Umbilical cord (tissue), 2 donors: ENCODE data around the gene UBFD1. TPM values are rescaled to one million over a fixed set of nuclear protein-coding genes. Genes with fewer than 3 reads are reported as not detected.
A peak's percentile ranks its signal among the peaks of the same experiment; 100 is the strongest.
"Not testable (repeated sequence)": the region's sequence is repeated elsewhere in the genome, so short reads cannot be mapped to it uniquely, and the experiment has no call there.

Source experiments
- DNase-seq: peaks from one replicate; pipeline ENCODE4 v3.0.0-alpha.2; 2015; ENCODE audit warnings: low spot score
- total RNA-seq: library from RNA; depleted of rRNA; stranded (reverse); fragments of >200 nt; gene quantifications from one replicate; pipeline ENCODE4 v1.2.3, GENCODE V29; 2014; ENCODE audit warnings: low replicate concordance; ENCODE audit not compliant: insufficient read depth

The UBFD1 gene
- total RNA-seq, result 84.5 TPM

- peak; percentile 99 for DNase-seq
Measured at GRCh38 chr16:23556881-23557778, at the start of gene UBFD1, which contains the start of gene EARS2. Gene UBFD1, plus strand, starts transcription at chr16:23557727. Its CDS starts 16 bp downstream, at chr16:23557743. Gene EARS2, minus strand, starts transcription at chr16:23557350. Its CDS starts 7 bp downstream, at chr16:23557343.

DNA sequence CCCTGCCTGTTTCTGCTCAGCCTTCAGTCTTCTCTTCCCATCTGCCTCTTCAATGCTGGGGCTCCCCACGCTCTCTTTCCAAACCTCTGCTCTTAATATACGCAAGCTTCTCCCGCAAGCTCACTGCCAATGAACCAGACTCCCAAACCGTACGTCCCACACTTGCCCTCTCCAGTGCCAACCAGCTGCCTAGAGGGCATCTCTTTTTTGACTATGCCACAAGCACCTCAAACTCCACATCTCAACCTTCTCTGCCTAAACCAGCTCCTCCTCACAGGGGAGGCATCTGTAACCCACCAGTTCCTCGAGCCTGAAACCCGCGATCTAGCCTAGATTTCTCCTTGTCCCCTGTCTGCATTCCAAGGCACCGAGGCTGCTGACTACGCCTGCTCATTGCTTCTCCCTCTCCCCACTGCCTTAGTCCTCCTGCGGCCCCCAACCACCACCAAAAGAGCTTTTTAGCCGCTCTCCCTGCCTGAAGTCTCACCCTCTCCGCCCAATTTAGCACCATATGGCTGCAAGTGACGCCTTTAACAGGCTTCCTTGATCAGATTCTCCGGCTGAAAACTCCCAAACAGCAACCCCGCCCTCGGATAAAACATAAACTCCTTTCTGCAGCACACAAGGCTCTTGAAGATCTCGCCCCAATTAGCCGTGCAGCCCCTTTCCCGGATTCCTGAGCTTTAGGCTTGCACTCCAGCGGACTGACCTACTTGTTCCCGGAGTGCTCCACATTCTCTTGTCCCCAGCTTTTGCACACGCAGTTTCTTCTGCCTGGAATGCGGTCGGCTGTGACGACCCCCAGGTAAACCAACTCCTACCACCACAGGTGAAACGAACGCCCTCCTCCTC is 48.7 kb upstream of the UBFD1 start:
- DNase-seq, result peak; percentile 55

- DNase-seq, result no peak
Measured at GRCh38 chr16:23509441-23509754, 48.1 kb upstream of the UBFD1 start.

DNA sequence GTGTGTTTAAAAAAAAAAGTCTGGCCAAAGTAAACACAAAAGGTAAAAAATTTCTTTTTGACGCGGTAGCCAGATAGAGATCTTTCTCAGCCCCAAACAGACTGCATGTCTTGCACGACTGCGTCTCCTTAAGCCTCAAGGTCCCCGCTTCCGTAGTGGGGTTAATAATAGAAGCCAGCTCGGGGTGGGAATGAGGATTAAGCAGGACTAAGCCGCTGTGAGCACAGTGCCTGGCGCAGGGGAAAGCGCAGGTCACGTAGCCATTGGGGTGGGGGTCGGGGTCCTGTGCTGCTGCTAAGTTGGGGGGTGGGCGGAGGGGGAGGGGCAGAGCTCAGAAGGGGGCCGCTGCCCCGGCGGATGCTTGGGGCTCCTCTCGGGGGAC is 47.8 kb upstream of the UBFD1 start:
- peak; percentile 49 for DNase-seq

GRCh38 chr16:23510164-23510914 is 47.2 kb upstream of the UBFD1 start, which contains the start of gene GGA2:
Gene GGA2, minus strand, starts transcription at chr16:23510494. Its CDS starts 83 bp downstream, at chr16:23510411.
- DNase-seq, result peak; percentile 83

- not testable (repeated sequence) for DNase-seq
Measured at GRCh38 chr16:23510915-23511270, 46.6 kb upstream of the UBFD1 start.

DNA sequence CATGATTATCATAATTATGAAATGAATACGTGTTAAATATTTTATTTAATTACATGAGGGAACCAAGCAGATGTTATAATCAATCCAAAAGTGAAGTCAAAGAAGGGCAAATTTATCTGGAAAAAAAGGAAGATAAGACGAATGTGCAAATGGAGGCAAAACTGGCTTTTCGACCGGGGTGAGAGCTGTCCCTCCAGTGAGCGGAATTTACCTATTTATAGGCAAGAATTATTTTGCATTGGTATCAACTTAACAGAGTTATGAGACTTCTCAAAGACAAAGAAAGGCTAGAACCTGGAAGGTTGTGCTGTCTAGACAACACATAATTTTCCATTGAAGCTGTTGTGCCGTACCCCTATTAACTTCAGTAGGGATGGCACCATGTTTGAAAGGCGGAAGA is 45.8 kb upstream of the UBFD1 start:
- DNase-seq, result no peak

- no peak for DNase-seq
Measured at GRCh38 chr16:23512168-23512695, 45.3 kb upstream of the UBFD1 start.

- DNase-seq, result no peak
Measured at GRCh38 chr16:23514381-23515152, 43.0 kb upstream of the UBFD1 start.

- no peak for DNase-seq
Measured at GRCh38 chr16:23515881-23516280, 41.6 kb upstream of the UBFD1 start.

DNA sequence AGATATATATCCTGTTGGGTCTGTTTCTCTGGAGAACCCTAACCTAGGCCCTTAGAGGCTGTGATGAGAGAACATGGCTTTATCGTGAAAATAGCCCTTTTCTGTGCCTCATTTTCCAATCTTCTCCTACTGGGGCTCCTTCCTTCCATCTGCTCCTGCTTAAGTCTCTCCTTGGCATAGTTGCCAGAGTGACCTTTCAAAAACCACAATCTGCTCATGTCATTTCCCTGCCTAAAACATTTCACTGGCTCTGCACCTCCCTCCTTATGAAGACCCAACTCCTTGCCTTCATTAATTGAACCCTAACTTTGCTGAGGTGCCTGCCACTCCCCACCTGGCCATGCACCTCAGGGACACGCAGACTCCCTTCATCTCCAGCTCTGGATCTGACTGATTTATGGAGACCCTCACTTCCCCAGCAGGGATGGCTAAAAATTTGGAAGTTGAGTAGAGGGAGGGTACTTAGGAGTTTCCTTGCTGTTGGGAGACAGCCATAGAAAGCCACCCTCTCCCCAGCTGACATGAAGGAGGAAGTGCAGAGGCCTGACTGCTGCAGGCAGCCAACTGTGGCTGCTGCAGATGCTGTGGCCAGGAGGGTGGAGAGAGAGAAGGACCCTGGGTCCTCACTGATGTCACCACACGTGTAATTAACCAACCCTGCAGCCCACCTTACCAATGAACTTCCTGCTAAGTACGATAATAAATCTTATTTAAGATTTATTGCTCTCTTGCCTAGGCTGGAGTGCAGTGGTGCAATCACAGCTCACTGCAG is 41.0 kb upstream of the UBFD1 start:
- DNase-seq, result no peak

GRCh38 chr16:23518435-23518891 is 39.1 kb upstream of the UBFD1 start:
- DNase-seq, result peak; percentile 9

GRCh38 chr16:23519282-23519681 is 38.2 kb upstream of the UBFD1 start:
- no peak for DNase-seq

GRCh38 chr16:23520500-23520899 is 37.0 kb upstream of the UBFD1 start:
- DNase-seq, result no peak

DNA sequence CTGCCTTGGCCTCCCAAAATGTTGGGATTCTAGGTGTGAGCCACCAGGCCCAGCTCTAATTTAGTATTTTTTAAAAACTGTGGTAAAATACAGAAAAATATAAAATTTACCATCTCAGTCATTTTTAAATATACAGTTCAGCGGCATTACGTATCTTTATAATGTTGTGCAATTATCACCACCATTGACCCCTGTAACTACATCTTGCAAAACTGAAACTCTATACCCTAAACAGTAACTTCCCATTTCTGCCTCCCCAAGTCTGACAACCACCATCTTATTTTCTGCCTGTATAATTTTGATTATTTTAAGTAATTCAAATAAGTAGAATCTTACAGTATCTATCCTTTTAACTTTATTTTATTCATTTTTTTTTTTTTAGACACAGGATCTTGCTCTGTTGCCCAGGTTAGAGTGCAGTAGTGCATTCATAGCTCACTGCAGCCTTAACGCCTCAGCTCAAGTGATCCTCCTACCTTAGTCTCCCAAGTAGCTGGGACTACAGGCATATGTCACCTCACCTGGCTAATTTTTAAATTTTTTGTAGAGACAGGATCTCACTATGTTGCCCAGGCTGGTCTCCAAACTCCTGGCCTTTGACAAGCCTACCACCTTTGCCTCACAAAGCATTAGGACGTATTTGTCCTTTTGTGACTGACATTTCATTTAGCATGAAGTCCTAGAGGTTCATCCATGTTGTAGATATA is 36.3 kb upstream of the UBFD1 start:
- no peak for DNase-seq

- no peak for DNase-seq
Measured at GRCh38 chr16:23521965-23522364, 35.6 kb upstream of the UBFD1 start.

DNA sequence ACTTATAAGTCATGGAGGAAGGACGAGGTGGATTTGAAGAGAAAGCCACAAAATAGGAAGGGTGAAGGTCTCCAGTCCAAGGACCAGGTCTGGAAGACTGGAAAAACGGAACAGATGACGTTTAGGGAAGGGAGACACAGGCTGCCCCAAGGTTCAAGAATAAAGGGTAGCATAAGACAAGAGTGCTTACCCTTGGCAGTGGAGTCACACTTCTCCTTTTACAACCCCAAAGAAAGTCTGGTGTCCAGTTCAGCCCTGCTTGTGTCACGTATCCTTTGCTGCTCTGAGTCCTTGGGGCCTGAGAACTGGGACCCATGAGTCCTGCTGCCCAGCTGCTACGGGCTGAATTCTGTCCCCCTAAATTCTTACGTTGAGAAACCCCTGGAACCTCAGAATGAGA is 34.2 kb upstream of the UBFD1 start:
- DNase-seq, result peak; percentile 10

DNA sequence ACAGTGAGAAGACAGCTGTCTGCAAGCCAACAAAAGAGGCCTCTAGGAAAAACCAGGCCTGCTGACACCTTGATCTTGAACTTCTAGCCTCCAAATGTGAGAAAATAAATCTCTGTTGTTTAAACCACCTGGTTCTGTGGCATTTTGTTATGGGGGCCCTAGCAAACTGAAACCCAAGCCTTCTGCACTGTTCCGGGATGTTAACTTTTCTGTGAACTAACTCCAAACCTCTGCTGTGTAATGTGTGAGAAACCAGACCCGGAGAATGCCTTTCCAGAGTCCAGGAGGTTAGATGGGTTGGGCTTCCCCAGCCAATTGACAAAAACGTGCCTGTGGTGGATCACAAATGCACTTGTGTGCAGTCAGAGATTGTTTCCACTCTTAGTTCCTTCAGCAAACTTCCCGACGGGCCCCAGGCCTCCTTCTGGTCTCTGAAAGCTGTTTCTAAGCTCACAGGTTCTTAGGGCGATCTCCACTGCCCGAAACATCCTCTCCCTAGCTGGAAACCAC is 33.6 kb upstream of the UBFD1 start:
- DNase-seq, result no peak

DNA sequence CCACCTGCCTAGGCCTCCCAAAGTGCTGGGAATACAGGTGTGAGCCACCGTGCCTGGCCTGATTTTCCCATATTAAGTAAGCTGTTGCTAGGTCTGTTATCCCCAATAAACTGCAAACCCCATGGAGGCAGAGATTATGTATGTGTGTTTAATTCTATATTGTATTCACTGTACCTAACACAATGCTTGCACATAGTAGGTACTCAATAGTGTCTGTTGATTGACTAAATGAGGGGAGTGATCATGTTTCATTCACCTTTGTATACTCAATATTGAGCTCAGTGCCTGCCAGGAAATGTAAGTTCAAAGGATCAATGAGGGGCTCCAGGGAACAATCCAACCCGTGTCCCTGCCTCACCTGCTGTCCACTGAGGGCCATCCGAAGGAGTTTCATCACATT is 32.6 kb upstream of the UBFD1 start:
- no peak for DNase-seq
